ENCODE measurements around the gene CEP131.
"Not testable (repeated sequence)": the region's sequence is repeated elsewhere in the genome, so short reads cannot be mapped to it uniquely, and the experiment has no call there.

CEP131 gene

DNA sequence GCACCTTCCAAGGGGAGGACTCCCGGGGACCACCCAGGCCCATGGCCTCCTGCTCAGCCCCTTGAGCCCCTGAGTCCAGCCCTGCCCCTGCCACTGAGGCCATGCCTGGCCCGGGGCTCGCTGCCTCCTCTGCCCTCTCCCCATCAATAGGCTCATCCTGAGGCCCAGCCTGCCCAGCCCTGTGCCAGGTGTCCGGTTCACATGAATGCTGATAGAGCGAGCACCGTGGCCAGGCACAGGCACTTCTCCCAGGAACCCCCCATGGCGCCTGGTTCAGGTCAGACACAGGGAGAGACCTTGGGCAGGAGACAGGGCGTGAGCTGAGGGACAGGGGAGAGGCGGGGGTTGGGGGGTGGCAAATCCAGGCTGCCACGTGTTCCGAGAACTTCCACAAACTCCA lies 60.3 kb downstream of the CEP131 start:
- no peak for DNase-seq

DNA sequence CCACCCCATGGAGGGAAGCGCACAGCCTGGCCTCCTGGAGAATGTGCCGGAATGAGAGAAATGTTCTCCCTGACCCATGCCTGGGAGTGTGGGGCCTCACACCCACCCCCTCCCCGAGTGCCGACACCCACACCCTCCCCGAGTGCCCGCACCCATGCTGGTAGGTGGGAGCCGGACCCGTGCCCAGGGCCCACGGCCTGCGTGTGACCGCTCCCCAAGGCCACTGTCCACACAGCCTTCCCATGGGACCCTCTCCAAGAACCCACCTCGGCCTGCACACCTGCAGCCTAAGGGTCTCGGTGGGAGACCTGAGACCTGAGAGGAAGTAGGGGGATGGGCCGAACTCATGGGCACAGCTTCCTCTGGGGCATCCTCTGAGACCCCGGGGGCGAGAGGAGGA lies 60.8 kb downstream of the CEP131 start:
- no peak for DNase-seq

DNA sequence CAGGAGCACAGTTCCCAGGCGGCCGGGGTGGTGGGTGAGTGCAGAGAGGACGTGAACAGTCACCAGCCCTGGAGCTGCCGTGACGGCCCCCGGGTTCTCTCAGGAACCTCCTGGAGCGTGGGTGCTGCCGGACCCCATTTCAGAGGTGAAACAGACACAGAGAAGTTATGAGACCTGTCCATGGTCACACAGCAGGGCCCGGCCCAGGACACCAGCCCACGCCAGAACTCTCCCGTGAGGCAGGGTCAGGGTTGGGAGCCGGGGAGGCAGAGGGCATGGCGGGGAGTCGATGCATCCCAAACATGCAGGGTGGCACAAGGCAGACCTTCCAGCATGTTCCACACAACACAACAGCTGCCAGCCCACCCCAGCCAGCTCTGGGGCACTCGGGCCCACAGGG lies 61.2 kb downstream of the CEP131 start:
- DNase-seq, result no peak

DNA sequence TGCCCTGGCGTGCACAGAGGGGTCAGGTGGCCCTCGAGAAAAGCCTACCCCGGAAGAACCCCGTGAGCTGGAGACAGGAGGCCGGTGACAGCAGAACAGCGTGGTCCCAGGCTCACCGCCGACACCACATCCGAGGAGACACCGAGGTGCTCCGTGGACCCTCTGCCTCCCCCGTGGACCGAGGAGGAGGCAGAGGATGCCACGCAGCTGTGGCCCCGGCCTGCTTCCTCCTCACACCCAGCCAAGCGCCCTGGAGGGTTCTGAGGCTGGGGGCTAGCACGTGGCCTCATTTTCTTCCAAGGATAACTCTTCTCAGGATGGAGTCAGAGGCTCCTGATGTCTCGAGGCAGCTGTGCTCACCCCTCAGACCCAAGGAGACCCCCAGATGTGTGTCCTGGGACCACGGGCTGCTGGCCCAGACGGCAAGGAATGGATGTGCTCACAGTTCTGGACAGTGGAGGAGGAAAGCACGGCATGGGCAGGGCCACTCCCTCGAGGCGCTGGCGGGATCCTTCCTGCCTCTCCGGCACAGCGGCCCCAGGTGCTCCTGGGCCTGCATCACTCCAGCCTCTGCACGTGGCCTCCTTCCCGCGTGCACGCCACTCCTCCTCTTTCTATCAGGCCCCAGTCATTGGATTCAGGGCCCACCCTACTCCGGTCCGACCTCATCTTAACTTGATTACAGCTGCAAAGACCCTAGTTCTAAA lies 61.9 kb downstream of the CEP131 start:
- DNase-seq, result no peak

DNA sequence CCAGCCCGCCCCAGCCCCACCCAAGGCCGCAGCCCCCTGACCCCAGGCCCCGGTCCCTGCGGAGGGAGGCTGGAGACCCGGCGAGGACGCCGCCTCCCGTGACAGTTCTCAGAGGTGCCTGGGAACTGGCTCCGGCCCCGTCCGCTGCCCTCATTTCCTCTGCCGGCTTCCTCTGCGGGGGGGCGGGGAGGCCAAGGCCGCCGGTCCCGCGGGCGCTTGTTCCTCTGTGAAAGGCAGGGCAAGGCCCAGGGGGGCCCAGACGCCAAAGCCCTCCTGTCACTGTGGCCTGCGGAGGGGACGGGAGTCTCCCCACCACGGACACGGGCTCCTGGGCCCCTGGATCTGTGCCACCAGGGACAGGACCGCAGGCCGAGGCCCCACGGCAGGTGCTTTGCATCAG lies 62.5 kb downstream of the CEP131 start:
- DNase-seq, result no peak

DNA sequence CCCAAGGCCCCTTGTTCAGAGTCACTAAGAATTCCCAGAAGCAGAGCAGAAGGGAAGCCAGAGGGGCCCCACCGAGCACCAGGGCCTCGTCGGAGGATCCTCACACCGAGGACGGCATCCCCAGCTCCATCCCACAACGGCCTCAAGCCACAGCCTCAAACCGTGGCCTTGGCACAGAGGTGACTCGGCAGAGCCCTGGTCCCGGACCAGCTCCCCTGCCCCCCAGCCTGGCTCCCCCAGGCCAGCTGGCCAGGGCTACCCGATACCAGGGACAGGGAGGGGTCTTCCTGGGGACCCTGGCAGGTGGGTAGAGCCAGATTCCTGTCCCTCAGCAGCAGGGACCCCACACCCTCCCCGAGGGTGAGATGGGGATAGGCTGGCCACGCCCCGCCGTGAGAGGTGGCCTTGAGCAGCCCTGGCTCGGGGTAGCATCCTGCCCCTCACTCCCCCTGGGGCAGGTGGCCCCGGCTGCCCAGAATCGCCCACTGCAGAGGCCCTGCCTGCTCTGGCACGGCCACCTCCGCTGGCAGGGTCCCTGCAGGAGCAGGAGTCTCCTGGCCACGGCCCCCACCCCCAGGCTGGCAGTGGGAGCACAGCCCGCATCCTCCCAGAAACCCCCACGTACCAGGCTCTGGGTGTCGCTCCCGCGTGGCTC lies 63.0 kb downstream of the CEP131 start:
- DNase-seq, result no peak

DNA sequence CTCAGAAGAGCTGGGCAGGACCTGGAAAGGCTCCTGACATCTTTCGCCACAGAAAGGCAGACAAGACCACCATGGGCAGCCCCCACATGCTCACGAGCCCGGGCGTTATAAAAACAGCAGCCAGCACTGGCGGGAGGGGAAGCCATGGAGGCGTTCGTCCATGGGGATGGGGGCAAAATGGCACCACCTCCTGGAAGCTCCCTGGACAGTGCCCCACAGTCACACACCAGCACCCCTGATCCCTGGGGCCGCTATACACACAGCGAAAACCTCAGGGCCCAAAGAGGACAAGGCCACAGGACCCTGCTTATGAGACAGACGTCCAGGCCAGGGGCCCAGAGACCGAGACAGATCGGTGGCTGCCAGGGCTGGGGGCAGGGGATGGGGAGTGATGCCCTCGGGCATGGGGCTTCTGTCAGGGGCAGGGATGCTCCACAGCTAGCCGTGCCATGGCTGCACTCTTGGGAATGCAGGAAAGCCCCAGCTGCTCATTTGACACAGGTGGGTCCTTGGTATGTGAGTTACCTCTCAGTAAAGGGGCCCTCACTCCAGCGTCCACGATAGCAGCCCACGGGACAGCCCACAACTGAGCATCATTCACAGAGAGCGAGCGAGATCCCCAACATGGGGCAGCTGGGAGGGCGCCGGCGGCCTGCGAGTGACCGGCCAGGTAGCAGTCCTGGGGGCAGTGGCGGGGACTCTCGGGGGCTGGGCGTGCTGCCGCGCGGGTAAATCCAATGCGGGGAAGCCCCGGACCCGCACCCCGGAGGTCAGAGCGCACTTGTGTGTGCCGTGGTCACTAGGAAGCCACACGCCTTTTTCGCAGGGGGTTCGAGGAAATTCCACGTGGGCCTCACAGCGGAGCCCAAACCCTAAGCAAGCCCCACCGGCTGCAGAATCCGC lies 63.8 kb downstream of the CEP131 start:
- DNase-seq, result no peak

GRCh38 chr17:81157848-81158687 lies 64.7 kb downstream of the CEP131 start:
- DNase-seq, result no peak

- DNase-seq, result no peak
These were observed 65.6 kb downstream of the CEP131 start for GRCh38 chr17:81156866-81157805.

DNA sequence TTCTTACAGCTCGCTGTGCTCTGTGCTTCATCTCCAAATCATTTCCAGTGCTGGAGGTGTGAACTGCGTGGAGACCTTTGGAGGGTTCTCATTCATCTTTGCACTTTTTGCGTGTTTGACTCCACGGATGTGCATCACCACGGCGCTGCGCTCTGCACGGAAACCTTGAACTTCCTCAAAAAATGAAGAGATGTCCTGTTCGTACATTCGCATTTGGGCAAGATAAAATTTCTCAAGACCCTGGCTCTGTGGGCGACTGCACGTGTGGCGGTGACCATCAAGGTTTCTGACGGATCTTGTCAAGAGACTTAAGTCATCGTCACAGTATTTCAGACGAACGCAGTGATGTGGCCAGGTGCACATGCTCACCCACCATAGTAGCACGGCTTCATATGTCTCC lies 67.8 kb downstream of the CEP131 start:
- no peak for DNase-seq

DNA sequence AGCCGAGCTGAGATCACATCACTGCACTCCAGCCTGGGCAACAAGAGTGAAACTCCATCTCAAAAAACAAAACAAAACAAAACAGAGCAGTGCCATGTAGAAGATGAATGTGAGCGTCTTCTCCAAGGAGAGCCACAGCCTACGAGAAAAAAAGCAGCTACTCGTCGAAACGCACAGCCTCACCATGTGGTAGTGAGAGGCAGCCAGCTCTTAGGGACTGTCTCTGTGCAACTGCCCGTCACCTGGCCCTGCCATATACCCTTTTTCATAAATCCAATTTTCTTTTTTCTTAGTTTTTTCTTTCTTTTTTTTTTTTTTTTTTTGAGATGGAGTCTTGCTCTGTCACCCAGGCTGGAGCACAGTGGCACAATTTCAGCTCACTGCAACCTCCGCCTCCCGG lies 68.7 kb downstream of the CEP131 start:
- DNase-seq, result not testable (repeated sequence)

DNA sequence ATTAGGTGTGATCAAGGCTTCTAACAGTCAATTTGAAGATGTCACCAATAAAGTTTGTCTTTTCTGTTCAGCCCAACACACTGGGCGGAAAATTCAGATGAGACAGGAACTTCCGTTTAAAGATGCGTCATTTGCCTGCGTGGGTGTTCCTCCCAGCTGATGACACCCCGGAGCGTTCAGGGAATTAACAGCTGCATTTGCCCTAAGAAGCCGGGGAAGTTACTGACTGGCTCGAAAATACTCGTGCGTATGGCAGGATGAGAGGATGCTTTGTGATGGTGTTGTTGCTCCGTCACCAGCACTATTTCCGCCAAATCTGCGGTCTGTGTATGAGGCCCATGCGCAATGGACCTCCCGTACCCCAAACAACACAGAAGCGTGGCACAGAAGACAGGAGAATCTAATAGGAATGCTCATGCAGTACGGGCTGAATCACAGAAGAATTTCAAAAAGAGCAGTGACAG lies 69.4 kb downstream of the CEP131 start:
- no peak for DNase-seq

DNA sequence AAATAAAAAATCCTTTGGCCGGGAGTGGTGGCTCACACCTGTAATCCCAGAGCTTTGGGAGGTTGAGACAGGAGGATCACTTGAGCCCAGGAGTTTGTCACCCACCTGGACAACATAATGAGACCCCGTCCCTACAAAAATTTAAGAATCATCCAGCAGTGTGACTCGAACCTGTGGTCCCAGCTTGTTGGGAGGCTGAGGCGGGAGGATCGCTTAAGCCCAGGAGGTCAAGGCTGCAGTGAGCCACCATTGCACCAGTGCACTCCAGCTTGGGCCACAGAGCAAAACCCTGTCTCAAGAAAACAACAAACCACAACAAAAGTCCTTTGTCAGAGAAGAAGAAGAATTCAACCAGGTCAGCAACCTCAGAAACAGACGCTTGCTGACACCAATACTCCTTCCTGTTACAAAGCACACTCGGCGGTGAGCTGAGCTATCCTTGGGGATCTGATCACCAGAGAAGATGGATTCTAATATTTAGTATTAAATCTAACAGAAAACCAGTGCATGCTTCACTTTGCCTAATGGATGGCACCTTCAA lies 70.4 kb downstream of the CEP131 start:
- no peak for DNase-seq

GRCh38 chr17:81151278-81151677 lies 71.5 kb downstream of the CEP131 start:
- DNase-seq, result no peak

DNA sequence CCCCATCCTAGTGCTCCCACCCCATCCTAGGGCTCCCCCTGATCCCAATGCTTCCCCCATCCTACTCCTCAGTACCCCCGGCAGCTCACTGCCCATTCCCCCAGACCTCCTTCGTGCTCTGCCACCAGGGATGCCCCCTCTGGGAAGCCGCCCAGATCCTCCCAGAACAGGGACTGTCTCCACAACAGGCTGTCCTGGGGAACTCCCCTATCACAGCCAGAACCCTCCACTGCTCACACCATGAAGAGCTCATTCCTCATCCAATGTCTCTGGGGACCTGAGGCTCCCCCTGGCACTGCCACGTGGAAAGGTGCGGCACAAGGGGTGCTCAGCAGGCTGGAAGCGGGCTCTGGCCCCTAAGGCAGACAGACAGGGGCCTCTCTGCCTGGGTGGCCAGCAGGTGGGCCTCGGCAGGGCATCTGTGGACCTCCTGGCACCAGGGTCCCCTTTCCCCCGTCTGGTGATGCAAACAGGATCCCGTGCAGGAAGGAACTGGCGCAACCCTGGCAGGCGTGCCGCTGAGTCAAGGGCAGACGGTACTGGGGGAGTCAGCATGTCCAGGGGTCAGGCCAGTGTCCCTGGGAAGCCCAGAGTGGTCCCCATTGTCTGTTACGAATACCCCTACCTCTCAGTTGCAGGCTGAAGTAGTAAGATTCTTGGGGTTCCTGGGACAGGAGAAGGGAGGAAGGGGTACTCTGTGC lies 72.2 kb downstream of the CEP131 start:
- no peak for DNase-seq

GRCh38 chr17:81148986-81149533 lies 73.7 kb downstream of the CEP131 start:
- no peak for DNase-seq

DNA sequence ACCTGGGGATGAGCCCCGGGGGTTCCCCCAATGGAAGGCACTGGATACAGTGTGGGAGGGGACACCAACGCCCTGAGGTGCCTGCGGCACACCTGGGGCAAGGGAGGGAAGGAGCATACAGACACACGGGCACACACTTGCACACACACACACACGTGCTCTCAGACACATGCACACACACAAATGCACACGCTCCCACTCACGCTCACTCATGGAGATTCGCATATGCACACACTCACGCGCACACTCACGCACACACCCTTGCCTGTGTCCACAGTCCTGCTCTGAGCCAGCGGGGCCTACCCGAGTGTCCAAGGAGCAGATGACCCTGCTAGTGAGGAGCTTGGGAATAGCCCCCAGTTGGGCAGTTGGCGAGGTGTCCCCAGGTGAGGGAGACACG lies 74.2 kb downstream of the CEP131 start:
- no peak for DNase-seq

DNA sequence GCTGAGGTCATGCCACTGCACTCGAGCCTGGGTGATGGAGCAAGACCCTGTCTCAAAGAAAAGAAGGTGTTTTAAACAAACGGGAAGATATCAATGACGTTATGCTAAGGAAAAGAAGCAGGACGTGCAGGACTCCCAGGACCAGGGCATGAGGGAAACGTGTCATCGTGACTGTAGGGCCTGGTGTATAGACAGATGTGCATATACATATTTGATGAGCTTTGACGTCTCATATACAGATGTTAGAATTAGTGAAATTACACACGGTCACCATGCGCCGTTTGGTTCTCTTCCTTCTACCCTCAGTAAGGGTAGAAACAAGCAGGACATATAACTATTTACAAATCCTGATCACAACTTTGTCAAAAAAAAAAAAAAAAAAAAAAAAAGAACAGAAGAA lies 75.1 kb downstream of the CEP131 start:
- no peak for DNase-seq

GRCh38 chr17:81146208-81146607 lies 76.6 kb downstream of the CEP131 start:
- not testable (repeated sequence) for DNase-seq

DNA sequence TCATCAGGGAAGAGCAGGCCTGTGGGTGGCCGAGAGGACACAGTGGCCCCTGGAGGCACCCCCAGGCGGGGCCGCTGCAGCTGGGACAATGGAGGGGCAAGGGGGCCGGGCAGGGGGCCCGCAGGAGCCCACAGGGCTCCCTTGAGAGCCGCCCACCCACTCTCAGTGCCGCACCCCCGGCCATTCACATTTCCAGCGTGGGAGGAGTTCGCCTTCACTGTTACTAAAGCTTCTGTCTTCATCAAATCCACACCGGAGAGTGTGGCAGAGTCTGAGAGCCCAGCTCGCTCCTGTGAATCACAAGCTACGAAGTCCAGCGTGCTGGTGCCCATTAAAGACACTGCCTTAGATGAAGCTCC lies 78.4 kb downstream of the CEP131 start:
- DNase-seq, result no peak
